Measurements from ENCODE around the gene TSPAN32.

- TF ChIP-seq, protein P1, sequence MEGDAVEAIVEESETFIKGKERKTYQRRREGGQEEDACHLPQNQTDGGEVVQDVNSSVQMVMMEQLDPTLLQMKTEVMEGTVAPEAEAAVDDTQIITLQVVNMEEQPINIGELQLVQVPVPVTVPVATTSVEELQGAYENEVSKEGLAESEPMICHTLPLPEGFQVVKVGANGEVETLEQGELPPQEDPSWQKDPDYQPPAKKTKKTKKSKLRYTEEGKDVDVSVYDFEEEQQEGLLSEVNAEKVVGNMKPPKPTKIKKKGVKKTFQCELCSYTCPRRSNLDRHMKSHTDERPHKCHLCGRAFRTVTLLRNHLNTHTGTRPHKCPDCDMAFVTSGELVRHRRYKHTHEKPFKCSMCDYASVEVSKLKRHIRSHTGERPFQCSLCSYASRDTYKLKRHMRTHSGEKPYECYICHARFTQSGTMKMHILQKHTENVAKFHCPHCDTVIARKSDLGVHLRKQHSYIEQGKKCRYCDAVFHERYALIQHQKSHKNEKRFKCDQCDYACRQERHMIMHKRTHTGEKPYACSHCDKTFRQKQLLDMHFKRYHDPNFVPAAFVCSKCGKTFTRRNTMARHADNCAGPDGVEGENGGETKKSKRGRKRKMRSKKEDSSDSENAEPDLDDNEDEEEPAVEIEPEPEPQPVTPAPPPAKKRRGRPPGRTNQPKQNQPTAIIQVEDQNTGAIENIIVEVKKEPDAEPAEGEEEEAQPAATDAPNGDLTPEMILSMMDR (IDR thresholded peaks at IDR 0.05; ENCODE audit: extremely low read depth in 1 of 2, insufficient read depth in 1 of 2, low read depth in 1 of 2, low read length in 2 of 2): no peak
- TF ChIP-seq GATA2 (IDR thresholded peaks at IDR 0.05; ENCODE audit: insufficient read depth, insufficient read length, low read depth, low read length): no peak
Observed at GRCh38 chr11:2264366-2265053, 37.3 kb upstream of the TSPAN32 start.

All from endothelial cell of umbilical vein (primary cell).